ENCODE measurements around the gene CHD2. TPM values are rescaled to one million over a fixed set of nuclear protein-coding genes. Genes with fewer than 3 reads are reported as not detected.
"Not testable (repeated sequence)": the region's sequence is repeated elsewhere in the genome, so short reads cannot be mapped to it uniquely, and the experiment has no call there.

The CHD2 gene
- 53.1 TPM for total RNA-seq

GRCh38 chr15:92899948-92900730 is at the start of gene CHD2:
Gene CHD2, plus strand, starts transcription at chr15:92900324. Its CDS starts 914 bp downstream, at chr15:92901238.
- peak; percentile 70 for ATAC-seq
- DNase-seq (ENCODE audit: low spot score), result peak; percentile 83

GRCh38 chr15:92853222-92853621 is 46.9 kb upstream of the CHD2 start:
- no peak for ATAC-seq
- DNase-seq (ENCODE audit: low spot score), result no peak

GRCh38 chr15:92861742-92862141 is 38.4 kb upstream of the CHD2 start:
- ATAC-seq, result no peak
- DNase-seq (ENCODE audit: low spot score), result no peak

GRCh38 chr15:92864127-92864814 is 35.9 kb upstream of the CHD2 start:
- ATAC-seq, result no peak

GRCh38 chr15:92869263-92869940 is 30.7 kb upstream of the CHD2 start:
- peak; percentile 73 for ATAC-seq

More at GRCh38 chr15:92864127-92864814, 35.9 kb upstream of the CHD2 start:
- no peak for DNase-seq (ENCODE audit: low spot score)

GRCh38 chr15:92870010-92870591 is 30.0 kb upstream of the CHD2 start:
- DNase-seq (ENCODE audit: low spot score), result peak; percentile 16
- no peak for ATAC-seq

More at GRCh38 chr15:92869263-92869940, 30.7 kb upstream of the CHD2 start:
- peak; percentile 39 for DNase-seq (ENCODE audit: low spot score)

- ATAC-seq, result not testable (repeated sequence)
These were observed 27.2 kb upstream of the CHD2 start for GRCh38 chr15:92872967-92873366.

GRCh38 chr15:92877000-92877399 is 23.1 kb upstream of the CHD2 start:
- ATAC-seq (no peak), DNase-seq (ENCODE audit: low spot score) (no peak)

More at GRCh38 chr15:92872967-92873366, 27.2 kb upstream of the CHD2 start:
- peak; percentile 23 for DNase-seq (ENCODE audit: low spot score)

- ATAC-seq (no peak), DNase-seq (ENCODE audit: low spot score) (no peak)
These were observed 22.7 kb upstream of the CHD2 start for GRCh38 chr15:92877416-92877815.

GRCh38 chr15:92878593-92879053 is 21.5 kb upstream of the CHD2 start:
- DNase-seq (ENCODE audit: low spot score) (no peak), ATAC-seq (no peak)

GRCh38 chr15:92879949-92880725 is 20.0 kb upstream of the CHD2 start:
- DNase-seq (ENCODE audit: low spot score) (no peak), ATAC-seq (no peak)

- DNase-seq (ENCODE audit: low spot score) (no peak), ATAC-seq (no peak)
These were observed 19.3 kb upstream of the CHD2 start for GRCh38 chr15:92880796-92881195.

- DNase-seq (ENCODE audit: low spot score) (no peak), ATAC-seq (no peak)
These were observed 18.8 kb upstream of the CHD2 start for GRCh38 chr15:92881211-92881754.

GRCh38 chr15:92881802-92882696 is 18.1 kb upstream of the CHD2 start:
- ATAC-seq (peak; percentile 88), DNase-seq (ENCODE audit: low spot score) (peak; percentile 99)

- ATAC-seq (no peak), DNase-seq (ENCODE audit: low spot score) (no peak)
These were observed 17.4 kb upstream of the CHD2 start for GRCh38 chr15:92882697-92883162.

GRCh38 chr15:92883163-92883875 is 16.8 kb upstream of the CHD2 start:
- ATAC-seq, result no peak
- DNase-seq (ENCODE audit: low spot score), result peak; percentile 56

- DNase-seq (ENCODE audit: low spot score) (no peak), ATAC-seq (no peak)
These were observed 16.2 kb upstream of the CHD2 start for GRCh38 chr15:92883876-92884435.

Measured in left lobe of liver (tissue), 2 donors.